Brain pericyte (primary cell): ENCODE results near the gene KCNB1.

Source experiments
- DNase-seq: peaks from one replicate; pipeline ENCODE4 v3.0.0-alpha.2; 2012; ENCODE audit warnings: low read depth, low spot score

KCNB1 gene

DNA sequence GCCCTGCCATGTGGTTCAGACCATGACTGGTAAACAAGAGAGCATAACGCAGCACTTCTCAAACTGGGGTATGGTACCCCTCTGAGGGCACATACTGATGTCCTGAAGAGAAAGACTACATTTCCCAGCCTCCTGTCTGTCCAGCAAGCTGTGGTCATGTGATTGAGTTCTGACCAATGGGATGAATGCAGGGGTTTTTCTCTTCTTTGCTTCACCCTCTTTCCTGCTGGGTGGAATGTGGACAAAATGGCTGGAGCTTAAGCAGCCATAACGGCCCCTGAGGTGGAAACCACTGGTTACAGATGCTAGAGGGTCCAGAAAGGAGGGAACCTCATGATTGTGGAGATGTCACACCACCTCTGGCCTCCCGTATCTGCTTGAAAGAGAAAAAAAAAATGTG is 19.4 kb upstream of the KCNB1 start:
- no peak for DNase-seq

DNA sequence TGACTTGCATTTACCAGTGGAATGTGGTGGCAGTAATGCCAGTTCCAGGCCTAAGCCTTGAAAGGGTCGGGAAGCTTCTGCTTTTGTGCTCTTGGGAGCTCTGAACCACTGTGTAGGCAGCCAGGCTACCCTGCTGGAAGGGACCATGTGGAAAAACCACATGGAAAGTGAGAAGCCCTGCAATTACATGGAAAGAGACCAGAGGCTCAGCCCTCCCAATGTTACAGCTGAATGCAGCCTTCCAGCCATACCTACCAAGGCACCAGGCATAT is 14.9 kb upstream of the KCNB1 start:
- DNase-seq: no peak

- no peak for DNase-seq
These were observed 14.3 kb upstream of the KCNB1 start for GRCh38 chr20:49496553-49497397.

DNA sequence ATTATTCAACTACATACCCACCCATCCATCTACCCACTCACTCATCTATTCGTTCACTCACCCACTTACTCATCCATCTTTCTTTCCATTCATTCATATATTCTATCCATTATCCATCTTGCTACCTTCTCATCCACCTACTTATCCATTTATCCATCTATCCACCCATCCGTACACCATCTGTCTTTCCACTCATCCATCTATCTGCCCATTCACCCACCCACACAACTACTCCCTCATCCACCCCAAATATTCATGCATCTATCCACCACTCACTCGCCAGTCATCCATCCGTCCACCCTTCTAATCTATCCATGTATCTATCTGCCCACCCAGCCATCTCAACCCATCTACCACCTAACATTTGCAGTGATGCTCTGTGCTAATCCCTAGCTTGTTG is 13.6 kb upstream of the KCNB1 start:
- DNase-seq: no peak

- DNase-seq: no peak
These were observed 8.2 kb upstream of the KCNB1 start for GRCh38 chr20:49490689-49491088.

DNA sequence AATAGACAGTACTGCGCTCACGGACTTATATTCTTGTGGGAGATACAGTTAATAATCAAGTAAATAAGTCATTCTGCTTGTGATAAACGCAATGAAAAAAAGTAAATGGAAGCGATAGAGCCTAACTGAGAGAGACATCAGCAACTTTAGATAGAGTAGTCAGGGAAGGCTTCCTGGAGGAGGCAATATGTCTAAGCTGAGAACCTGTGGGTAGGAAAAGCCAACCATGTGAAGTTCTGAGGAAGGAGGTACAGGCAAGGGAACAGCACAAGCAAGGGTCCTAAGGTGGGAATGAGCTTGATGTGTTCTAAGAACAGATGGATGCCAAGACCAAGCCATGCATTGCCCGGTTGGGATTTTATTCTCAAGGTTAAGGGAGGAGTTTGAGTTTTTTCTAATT is 7.2 kb upstream of the KCNB1 start:
- DNase-seq: no peak

DNA sequence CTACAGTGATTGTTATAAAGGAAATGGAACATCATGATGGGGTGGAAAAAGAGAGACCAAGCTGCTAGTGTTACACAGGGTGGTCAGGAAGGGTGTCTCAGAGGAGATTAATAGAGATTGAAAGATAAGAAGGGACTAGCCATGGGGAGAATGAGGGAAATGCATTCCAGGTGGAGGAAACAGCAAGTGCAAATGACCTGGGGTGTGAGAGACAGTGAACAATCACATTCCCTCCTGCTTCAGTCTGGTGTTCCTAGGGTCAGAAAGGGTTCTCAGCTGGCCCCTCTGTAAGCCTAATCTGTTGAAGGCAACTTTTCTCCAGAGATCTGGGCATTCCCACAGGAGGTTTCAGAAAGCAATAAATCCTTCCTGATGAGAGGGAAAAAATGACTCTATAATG is 3.6 kb upstream of the KCNB1 start:
- no peak for DNase-seq

GRCh38 chr20:49485563-49485962 is 3.1 kb upstream of the KCNB1 start:
- no peak for DNase-seq

GRCh38 chr20:49484180-49485140 is 2.0 kb upstream of the KCNB1 start:
- peak; percentile 27 for DNase-seq

DNA sequence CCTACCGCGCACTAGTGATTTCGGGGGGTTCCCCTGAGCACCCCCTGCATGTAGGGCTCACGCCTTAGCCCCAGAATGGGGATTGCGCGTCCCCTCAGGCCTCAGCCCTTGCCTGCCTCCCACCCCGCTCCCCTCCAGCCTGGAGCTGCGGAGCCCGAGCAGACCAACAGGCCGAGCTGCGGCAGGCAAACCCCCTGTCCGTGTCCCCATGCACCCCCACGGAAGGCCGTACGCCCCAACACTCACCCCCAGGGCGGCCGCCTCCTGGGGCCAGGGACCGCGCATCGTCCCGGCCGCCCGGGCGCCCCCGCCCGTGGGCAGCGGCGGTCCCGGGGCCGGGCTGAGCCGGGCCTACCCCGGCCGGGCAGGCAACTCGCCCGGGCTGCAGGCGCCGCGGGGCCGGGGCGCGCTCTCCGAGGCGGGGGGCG is 1.2 kb upstream of the KCNB1 start:
- DNase-seq: no peak

DNA sequence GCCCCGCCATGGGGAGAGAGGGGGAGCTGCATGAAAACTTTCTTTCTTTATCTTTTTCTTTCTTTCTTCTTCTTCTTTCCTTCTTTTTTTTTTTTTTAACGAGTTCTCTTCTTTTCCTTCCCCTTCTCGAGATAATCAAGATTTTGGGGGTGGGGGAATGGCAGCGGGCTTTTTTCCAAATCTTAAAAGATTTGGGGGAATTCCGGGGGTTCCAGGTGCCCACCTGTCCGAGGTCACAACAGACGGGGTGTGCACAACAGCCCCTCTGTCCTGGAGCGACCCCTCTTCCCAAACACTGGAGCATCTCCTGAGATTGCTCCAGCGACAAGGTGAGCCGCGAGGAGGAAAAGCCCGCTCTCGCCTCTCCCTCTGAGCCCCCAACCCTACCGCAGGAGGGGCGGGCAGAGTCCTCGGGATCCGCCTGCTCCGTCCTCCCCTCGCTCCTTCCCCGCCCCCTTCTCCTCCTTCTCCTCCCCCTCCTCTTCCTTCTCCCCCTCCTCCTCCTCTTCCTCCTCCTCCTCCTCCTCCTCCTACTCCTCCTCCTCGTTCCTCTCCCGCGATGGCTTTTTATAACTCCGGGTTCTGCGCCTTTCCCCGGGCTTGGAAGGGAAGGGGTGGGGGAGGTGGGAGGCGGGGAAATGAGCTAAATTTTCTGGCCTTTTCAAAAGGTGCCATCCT is 689 bp upstream of the KCNB1 start:
- no peak for DNase-seq

DNA sequence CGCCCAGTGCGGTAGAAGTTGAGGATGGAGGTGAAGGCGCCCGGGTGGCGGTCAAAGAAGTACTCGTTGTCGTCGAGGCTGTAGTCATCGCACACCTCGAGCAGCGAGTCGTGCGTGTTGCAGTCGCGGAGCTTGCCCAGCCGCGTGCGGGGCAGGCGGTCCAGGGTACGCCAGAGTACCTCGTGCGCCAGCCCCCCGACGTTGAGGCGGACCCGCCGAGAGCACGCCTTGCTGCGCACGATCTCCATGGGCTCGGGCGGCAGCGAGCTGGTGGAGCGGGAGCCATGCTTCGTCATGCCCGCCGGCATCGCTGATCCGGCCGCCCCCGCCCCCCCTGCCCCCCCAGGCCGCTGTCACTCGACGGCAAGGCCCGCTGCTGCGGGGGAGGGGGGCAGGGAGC is 295 bp downstream of the KCNB1 start:
- no peak for DNase-seq

DNA sequence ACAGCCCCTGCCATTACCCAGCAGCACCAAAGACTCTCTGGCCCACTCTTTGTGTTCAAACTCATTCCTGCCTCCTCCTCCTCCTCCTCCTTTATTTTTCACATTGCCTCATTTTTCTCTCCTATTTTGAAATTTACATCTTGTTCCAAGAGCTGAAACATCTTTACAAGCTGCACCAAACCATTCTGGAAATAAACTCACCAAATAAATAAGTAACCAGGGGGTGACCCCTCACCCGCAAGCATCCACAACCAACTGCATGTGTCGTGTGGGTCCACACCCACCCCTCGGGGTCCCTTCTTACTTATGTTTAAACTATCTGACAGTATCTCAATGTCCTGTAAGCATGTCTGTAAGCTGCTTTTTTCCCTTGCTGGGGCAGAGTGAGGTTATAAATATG is 1.4 kb downstream of the KCNB1 start:
- no peak for DNase-seq

- DNase-seq: no peak
These were observed 2.2 kb downstream of the KCNB1 start for GRCh38 chr20:49480236-49480635.

DNA sequence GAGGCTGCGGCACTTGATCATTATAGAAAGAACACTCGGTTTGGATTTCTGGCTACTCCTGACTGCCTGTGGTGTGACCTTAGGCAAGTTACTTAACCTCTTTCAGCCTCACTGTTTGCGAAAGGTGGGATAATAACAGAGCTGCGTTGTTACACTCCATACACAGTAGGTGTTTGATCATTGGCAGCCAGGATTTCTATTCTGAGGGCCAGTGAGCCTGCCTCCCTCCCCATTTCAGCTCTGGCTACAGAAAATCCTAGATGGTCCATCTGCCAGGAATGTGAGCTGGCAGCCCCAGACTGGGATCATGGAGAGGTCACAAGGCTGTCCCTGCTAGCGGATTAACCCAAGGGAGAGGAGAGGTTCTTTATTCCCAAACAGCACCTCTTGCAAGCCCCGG is 2.7 kb downstream of the KCNB1 start:
- no peak for DNase-seq

GRCh38 chr20:49478754-49479689 is 3.4 kb downstream of the KCNB1 start:
- no peak for DNase-seq

DNA sequence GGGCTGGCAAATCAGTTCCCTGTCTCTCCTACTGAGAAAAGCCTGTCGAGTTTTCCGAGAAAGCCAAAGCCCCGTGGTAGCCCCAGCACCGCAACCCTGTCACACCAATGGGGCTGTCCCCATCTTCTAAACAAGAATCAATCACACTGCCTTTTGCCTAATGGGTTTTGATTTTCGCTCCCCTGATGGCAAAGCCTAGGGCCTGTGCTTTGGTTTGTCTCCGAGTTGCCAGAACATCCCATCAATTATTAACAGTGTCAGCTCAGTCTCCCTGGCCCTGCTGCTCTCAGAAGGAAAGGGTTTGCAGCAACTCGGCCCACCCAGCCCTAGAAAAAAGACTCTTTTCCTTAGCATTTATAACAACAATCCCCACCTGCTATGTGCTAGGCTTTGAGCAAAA is 4.2 kb downstream of the KCNB1 start:
- DNase-seq: no peak

DNA sequence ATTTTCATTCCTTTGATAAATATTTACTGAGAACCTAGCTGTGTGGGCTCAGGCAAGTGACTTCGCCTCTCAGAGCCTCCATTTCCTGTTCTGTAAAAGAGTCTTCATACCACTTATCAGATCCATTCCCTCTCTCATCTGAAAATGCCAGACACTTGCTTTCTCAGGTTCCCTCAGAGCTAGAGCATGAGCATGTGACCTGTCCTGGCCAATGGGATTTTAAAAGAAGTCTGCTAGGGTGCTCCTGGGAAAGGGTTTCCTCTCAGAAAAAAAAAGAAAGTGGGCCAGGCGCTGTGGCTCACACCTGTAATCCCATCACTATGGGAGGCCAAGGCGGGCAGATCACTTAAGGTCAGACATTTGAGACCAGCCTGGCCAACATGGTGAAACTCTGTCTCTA is 5.3 kb downstream of the KCNB1 start:
- DNase-seq: no peak

- no peak for DNase-seq
These were observed 6.5 kb downstream of the KCNB1 start for GRCh38 chr20:49476016-49476355.

DNA sequence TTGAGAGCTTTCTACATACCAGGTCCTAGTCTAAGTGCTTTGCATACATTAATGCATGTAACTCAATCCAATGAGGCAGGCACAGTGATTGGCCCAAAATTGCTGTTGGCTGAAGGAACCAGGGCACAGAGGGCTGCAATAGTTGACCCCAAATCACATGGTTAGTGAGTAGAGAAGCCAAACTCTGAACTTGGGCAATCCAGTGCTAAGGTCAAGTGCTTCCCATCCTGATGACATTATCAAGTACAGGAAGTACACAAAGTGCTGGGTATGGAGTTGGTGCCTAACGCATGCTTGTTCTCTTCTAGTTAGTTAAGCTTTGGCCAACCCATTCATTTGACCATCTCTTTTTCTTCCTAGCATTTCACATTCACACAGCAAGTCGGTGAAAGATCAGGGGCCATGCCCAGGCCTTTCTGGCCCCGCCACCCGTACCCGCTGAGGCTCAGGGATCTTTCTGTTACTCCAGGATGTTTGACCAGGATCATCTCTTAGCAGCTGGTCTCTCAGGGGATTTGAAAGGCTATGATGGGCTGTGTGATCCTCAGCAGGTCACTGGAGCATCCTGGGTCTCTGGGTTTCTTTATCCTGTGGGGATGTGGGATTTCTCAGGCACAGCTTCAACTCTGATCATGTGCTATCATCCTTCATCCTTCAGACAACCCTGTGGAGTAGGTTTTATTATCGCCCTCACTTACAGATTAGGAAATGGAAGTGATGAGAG is 7.0 kb downstream of the KCNB1 start:
- DNase-seq: no peak

GRCh38 chr20:49471397-49471796 is 11.1 kb downstream of the KCNB1 start:
- no peak for DNase-seq
